ENCODE data around the gene MYCN.

The MYCN gene

DNA sequence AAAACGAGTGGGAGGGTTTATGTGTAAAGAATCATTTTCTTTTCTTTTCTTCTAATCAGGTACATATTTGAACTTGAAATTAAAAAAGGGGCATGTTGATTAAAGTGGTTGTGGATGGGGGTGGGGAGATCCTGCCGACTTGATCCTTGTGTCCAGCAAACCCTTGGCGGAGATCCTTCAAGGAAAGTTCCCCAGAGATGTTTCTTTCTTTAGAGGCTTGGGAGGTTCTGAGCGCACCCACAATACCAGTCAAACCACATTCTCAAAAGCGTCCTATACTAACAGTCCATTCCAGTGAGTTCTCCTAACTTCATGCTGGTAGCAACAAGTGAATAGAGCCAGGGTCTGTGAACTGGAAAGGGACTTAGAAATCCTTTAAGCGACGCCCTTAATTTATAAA lies 49.2 kb downstream of the MYCN start:
- TF ChIP-seq ZNF274 (IDR thresholded peaks at IDR 0.05; ENCODE audit: low read depth, low read length), result no peak
- no peak overlapping the region for H3K4me3 ChIP-seq (ENCODE audit: low read length)

DNA sequence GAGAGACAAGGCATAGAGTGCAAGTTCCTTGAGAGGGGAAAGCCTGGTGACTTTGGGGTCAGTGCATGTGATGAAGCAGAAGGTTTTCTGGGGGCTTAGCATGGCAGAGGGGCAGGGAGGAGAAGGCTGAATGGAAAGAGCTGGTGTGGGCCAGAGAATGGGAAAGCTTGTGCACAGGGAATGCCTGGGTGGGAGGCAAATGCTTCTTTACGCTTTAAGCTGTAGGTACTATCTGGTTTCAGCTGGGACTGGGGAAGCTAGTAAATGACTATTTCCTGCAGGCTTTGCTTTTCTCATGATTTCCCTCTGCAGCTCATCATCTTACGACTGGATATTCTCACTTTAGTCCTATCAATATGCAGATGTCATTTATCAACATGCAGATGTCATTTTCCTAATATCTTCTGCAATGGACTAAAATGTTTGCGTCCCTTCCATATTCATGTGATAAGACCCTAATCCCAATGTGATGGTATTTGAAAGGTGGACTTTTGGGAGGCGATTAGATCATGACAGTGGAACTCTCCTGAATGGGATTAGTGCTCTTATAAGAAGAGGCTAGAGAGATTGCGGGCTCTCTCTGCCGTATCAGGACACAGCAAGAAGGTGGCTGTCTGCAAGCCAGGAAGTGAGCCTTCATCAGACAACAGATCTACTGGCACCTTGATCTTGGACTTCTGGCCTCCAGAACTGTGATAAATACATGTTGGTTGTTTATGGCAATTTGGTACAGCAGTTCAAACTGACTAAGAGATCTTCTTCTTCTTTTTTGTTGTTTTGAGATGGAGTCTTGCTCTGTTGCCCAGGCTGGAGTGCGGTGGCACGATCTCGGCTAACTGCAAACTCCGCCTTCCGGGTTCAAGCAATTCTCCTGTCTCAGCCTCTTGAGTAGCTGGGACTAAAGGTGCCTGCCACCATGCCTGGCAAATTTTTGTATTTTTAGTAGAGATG lies 50.1 kb downstream of the MYCN start:
- no peak overlapping the region for H3K4me3 ChIP-seq (ENCODE audit: low read length)
- TF ChIP-seq ZNF274 (IDR thresholded peaks at IDR 0.05; ENCODE audit: low read depth, low read length), result no peak

DNA sequence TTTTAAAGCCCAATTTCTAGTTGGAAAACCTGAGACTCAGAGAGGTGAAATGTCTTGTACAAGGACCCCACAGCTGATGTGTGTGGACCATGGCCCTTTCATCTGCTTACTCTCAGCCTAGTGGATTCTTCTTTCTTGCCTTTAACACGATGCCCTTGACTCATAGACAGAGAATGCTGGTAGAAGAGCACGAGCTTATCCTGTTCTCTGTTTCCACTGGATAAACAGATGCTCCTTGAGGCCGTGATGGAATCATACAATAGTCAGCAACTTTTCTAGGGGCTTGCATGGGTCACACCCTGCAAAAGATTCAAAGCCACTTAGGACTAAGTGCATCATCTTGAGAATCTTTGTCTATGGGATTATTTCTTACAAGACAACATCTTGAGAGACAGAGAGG lies 50.9 kb downstream of the MYCN start:
- TF ChIP-seq ZNF274 (IDR thresholded peaks at IDR 0.05; ENCODE audit: low read depth, low read length), result no peak
- no peak overlapping the region for H3K4me3 ChIP-seq (ENCODE audit: low read length)

DNA sequence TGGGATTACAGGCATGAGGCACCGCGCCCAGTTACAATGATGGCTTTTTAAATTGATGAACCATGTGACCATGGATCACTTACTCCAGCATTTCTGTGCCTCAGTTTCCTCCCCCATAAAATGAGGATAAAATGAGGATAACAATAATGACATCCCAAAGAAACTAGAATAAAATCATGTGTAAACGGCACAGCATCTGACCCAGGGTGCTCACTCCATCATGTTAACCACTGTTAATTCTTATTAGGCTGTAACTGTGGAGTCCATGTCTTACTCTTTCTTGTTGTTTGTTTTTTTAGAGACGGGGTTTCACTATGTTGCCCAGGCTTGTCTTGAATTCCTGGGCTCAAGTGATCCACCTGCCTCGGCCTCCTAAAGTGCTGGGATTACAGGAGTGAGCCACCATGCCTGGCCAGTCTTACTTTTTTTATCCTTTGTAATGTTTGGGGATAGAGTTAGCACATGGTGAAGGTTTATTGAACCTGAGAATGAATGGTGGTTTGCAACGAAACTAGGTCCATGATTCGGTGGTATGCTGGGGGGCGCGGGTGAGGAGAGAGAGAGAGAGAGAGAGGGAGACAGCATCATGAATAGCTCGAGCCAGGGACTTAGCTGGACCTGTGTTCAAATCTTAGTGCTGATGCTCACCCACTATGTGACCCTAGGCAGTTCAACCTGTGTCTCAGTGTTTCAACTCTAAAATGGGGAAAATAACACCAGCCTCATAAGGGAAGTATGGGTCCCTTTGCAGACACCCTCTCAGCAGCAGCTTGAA lies 52.3 kb downstream of the MYCN start:
- H3K4me3 ChIP-seq (ENCODE audit: low read length), result no peak overlapping the region
- no peak for TF ChIP-seq ZNF274 (IDR thresholded peaks at IDR 0.05; ENCODE audit: low read depth, low read length)

DNA sequence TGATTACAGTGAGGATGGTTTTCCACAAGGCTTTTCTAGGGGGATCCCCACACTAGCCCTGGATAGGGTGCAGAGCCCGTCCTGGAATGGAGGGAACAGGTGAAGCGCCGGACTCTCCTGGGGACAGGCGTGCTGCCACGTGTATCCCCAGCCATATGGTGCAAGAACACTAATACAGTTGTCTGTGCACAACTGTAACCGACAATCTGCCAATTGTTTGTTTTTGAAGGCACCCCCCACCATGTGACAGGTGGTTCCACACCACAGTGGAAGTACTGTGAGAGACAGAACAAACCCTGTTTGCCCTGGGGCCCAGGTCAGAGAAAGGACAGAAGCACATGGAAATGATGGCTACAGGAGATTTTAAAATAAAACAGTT lies 52.9 kb downstream of the MYCN start:
- no peak overlapping the region for H3K4me3 ChIP-seq (ENCODE audit: low read length)
- TF ChIP-seq ZNF274 (IDR thresholded peaks at IDR 0.05; ENCODE audit: low read depth, low read length), result no peak

DNA sequence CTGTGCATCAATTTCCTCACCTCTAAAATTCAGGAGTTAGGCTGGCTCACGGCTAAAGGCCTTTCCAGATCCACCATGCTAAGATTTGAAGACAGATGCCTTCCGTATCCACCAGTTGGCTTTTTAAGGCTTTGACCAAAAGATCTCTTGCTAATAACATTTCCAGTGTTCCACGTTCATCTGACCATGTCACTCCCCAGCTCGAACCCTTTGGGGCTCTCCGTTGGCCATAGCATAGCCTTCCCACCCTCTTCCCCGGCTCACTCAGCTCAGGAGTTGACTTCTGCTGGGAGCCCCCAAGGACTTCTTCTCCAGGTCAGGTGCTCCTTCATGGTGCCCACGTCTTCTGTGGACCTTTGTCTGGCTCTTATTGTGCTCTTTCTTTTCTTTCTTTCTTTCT lies 53.3 kb downstream of the MYCN start:
- H3K4me3 ChIP-seq (ENCODE audit: low read length), result no peak overlapping the region
- no peak for TF ChIP-seq ZNF274 (IDR thresholded peaks at IDR 0.05; ENCODE audit: low read depth, low read length)

DNA sequence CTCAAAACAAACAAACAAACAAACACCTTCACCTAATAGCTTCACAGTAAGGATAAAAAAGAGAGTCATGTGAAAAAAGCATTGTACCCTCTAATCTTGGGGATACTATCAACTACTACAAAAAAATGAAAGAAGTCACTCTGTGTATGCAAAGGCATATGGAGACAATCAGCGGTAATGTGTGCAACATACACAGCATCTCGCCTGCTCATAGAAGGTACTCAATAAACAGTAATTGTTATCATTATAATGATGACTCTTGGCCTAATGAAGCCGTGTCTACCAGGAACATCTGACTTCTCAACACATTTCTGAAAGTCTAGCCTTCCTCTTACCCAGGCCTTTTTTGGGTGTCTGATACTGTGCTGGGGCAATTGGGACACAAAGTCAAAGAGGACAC lies 55.3 kb downstream of the MYCN start:
- no peak overlapping the region for H3K4me3 ChIP-seq (ENCODE audit: low read length)
- TF ChIP-seq ZNF274 (IDR thresholded peaks at IDR 0.05; ENCODE audit: low read depth, low read length), result no peak

Data from GM08714 (cell line).